ENCODE results near the gene MRNIP. TPM values are rescaled to one million over a fixed set of nuclear protein-coding genes. Genes with fewer than 3 reads are reported as not detected.

MRNIP gene
- polyA plus RNA-seq, 4 donors, result 11.3 to 39.3 (median 20.7) TPM

DNA sequence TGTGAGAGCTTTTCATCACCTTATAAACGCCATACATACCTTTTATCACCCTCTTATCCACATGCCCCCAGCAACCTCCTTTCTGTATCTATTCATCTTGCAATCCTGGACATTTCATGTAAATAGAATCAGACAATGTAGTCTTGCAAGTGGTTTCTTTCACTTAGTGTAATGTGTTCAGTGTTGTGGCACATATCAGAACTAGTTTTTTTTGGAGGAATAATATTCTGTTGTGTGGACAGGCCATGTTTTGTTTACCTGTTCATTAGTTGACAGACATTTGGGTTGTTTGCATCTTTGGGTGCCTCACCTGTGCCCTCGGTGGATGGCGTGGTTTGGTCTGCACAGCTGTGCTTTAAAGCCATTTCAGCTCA, 36.6 kb downstream of the MRNIP start:
- Histone ChIP-seq H3K27ac (ENCODE audit: low read depth in 1 of 3, low read length in 2 of 3) (peak overlapping the region in 2 of 3 donors; percentile 18 to 97), H3K9me3 (ENCODE audit: control insufficient read depth in 2 of 2, insufficient read depth in 1 of 2, low read depth in 1 of 2, low read length in 1 of 2) (no peaks in the 10 kb centered on the region), H3K4me1 (ENCODE audit: control insufficient read depth in 3 of 3, insufficient read depth in 2 of 3, low read depth in 1 of 3, low read length in 2 of 3) (peaks cover 8 to 77% (median 14%) of the 10 kb centered on the region in 3 donors), H3K27me3 (ENCODE audit: control insufficient read depth in 3 of 3, insufficient read depth in 3 of 3, low read length in 3 of 3) (no peaks in the 10 kb centered on the region), H3K36me3 (ENCODE audit: control insufficient read depth in 3 of 3, insufficient read depth in 2 of 3, low read depth in 1 of 3, low read length in 3 of 3) (peaks cover 17 to 53% (median 19%) of the 10 kb centered on the region in 3 donors), H3K4me3 (ENCODE audit: low read depth in 1 of 3, low read length in 3 of 3) (peak overlapping the region in 2 of 3 donors; percentile 86 to 92)
- WGBS, 3 donors, result 17 to 35% (median 21%) methylated on average over 3 of the region's 3 CpGs
- no peak for FAIRE-seq
- DNase-seq, result no peak

- Histone ChIP-seq H3K4me3 (ENCODE audit: low read depth in 1 of 3, low read length in 3 of 3) (peak overlapping the region; percentile 86 to 98 (median 92)), H3K9me3 (ENCODE audit: control insufficient read depth in 2 of 2, insufficient read depth in 1 of 2, low read depth in 1 of 2, low read length in 1 of 2) (no peaks in the 10 kb centered on the region), H3K36me3 (ENCODE audit: control insufficient read depth in 3 of 3, insufficient read depth in 2 of 3, low read depth in 1 of 3, low read length in 3 of 3) (peaks cover 17 to 48% (median 19%) of the 10 kb centered on the region in 3 donors), H3K27me3 (ENCODE audit: control insufficient read depth in 3 of 3, insufficient read depth in 3 of 3, low read length in 3 of 3) (no peaks in the 10 kb centered on the region), H3K27ac (ENCODE audit: low read depth in 1 of 3, low read length in 2 of 3) (peak overlapping the region; percentile 97 to 99 (median 99)), H3K4me1 (ENCODE audit: control insufficient read depth in 3 of 3, insufficient read depth in 2 of 3, low read depth in 1 of 3, low read length in 2 of 3) (peaks cover 8 to 71% (median 14%) of the 10 kb centered on the region in 3 donors)
- 0 to 1% (median 1%) methylated on average over 42 to 54 of the region's 54 CpGs for WGBS, 3 donors
- DNase-seq (peak; percentile 94 to 95), FAIRE-seq (no peak)
These were observed 37.1 kb downstream of the MRNIP start for GRCh38 chr5:179821298-179822058.

- FAIRE-seq, result no peak
- Histone ChIP-seq H3K4me3 (ENCODE audit: low read depth in 1 of 3, low read length in 3 of 3) (peak within 1 kb of the TSS; percentile 86 to 98 (median 92)), H3K36me3 (ENCODE audit: control insufficient read depth in 3 of 3, insufficient read depth in 2 of 3, low read depth in 1 of 3, low read length in 3 of 3) (peaks cover 12 to 41% (median 18%) of the 10 kb centered on the region in 3 donors), H3K9me3 (ENCODE audit: control insufficient read depth in 2 of 2, insufficient read depth in 1 of 2, low read depth in 1 of 2, low read length in 1 of 2) (no peaks in the 10 kb centered on the region), H3K27ac (ENCODE audit: low read depth in 1 of 3, low read length in 2 of 3) (peak within 1 kb of the TSS; percentile 97 to 99 (median 99)), H3K27me3 (ENCODE audit: control insufficient read depth in 3 of 3, insufficient read depth in 3 of 3, low read length in 3 of 3) (no peaks in the 10 kb centered on the region), H3K4me1 (ENCODE audit: control insufficient read depth in 3 of 3, insufficient read depth in 2 of 3, low read depth in 1 of 3, low read length in 2 of 3) (peaks cover 8 to 63% (median 14%) of the 10 kb centered on the region in 3 donors)
- peak; percentile 80 to 94 for DNase-seq
- 0 to 1% (median 0%) methylated on average over 31 to 81 of the region's 81 CpGs for WGBS, 3 donors
These were observed 37.9 kb downstream of the MRNIP start, which contains the start of gene SQSTM1 for GRCh38 chr5:179820483-179821297. SQSTM1 (plus strand) TSS chr5:179820905; CDS start chr5:179820937, 32 bp downstream.

DNA sequence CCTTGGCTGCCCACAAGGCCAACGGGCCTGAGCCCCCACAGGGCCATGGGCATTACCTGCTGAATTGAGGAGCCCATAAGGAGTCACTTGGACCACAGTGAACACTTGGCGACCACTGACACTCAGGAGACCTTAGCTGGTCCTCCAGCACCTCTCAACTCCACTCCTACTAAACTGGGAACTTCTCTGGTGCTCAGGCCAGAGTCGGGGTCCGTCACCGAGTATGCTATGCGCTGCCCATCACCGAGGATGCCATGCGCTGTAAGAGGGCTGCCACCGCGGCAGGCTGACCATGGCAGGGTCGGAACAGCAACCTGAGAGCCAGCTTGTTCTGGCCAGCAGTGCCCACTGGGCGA, 38.5 kb downstream of the MRNIP start:
- Histone ChIP-seq H3K27ac (ENCODE audit: low read depth in 1 of 3, low read length in 2 of 3) (peak overlapping the region; percentile 90 to 97 (median 96)), H3K9me3 (ENCODE audit: control insufficient read depth in 2 of 2, insufficient read depth in 1 of 2, low read depth in 1 of 2, low read length in 1 of 2) (no peaks in the 10 kb centered on the region), H3K27me3 (ENCODE audit: control insufficient read depth in 3 of 3, insufficient read depth in 3 of 3, low read length in 3 of 3) (no peaks in the 10 kb centered on the region), H3K4me1 (ENCODE audit: control insufficient read depth in 3 of 3, insufficient read depth in 2 of 3, low read depth in 1 of 3, low read length in 2 of 3) (peaks cover 8 to 58% (median 10%) of the 10 kb centered on the region in 3 donors), H3K4me3 (ENCODE audit: low read depth in 1 of 3, low read length in 3 of 3) (peak overlapping the region; percentile 86 to 98 (median 92)), H3K36me3 (ENCODE audit: control insufficient read depth in 3 of 3, insufficient read depth in 2 of 3, low read depth in 1 of 3, low read length in 3 of 3) (peaks cover 8 to 41% (median 12%) of the 10 kb centered on the region in 3 donors)
- FAIRE-seq, result no peak
- DNase-seq, result peak in 1 of 2 donors; percentile 50
- WGBS, 3 donors, result 25 to 46% (median 36%) methylated on average over 11 to 12 of the region's 12 CpGs

GRCh38 chr5:179819296-179820126, 39.1 kb downstream of the MRNIP start:
- no peak for FAIRE-seq
- Histone ChIP-seq H3K4me1 (ENCODE audit: control insufficient read depth in 3 of 3, insufficient read depth in 2 of 3, low read depth in 1 of 3, low read length in 2 of 3) (peaks cover 6 to 53% (median 10%) of the 10 kb centered on the region in 3 donors), H3K27me3 (ENCODE audit: control insufficient read depth in 3 of 3, insufficient read depth in 3 of 3, low read length in 3 of 3) (no peaks in the 10 kb centered on the region), H3K4me3 (ENCODE audit: low read depth in 1 of 3, low read length in 3 of 3) (peak overlapping the region in 2 of 3 donors; percentile 9 to 86), H3K9me3 (ENCODE audit: control insufficient read depth in 2 of 2, insufficient read depth in 1 of 2, low read depth in 1 of 2, low read length in 1 of 2) (no peaks in the 10 kb centered on the region), H3K36me3 (ENCODE audit: control insufficient read depth in 3 of 3, insufficient read depth in 2 of 3, low read depth in 1 of 3, low read length in 3 of 3) (peaks cover 8 to 37% (median 8%) of the 10 kb centered on the region in 3 donors), H3K27ac (ENCODE audit: low read depth in 1 of 3, low read length in 2 of 3) (peak overlapping the region; percentile 90 to 97 (median 96))
- WGBS, 3 donors, result 18 to 25% (median 22%) methylated on average over 25 to 26 of the region's 26 CpGs
- DNase-seq, result peak; percentile 54 to 80

DNA sequence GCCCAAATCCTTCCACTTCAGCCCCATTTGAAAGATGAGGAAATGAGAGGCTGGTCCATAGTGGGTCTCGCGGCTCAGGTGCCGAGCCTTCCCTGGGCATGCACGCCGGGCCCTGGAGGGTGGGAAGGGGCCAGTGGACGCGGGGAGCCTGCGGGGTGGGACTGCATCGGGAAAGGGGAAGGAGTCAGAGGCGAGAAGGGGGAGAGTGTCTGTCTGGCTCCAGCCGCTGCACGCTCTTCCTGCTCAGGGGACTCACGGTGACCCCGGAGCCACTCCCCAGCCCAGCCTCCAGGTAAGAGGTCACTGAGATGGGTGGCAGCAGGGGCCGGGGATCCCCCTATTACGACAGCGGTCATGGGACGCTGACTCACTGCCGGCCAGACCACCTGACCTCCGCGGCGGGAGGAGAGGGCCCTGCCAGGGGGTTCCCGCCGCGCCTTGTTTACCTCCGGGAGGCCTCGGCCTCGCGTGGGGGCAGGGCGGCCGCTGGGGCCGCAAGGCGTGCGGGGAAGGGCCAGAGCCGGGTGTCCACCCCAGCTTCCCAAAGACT, 39.8 kb downstream of the MRNIP start:
- 0 to 2% (median 2%) methylated on average over 10 to 35 of the region's 35 CpGs for WGBS, 3 donors
- DNase-seq (peak; percentile 96 to 99), FAIRE-seq (no peak)
- Histone ChIP-seq H3K9me3 (ENCODE audit: control insufficient read depth in 2 of 2, insufficient read depth in 1 of 2, low read depth in 1 of 2, low read length in 1 of 2) (no peaks in the 10 kb centered on the region), H3K4me3 (ENCODE audit: low read depth in 1 of 3, low read length in 3 of 3) (peak overlapping the region; percentile 17 to 35 (median 28)), H3K4me1 (ENCODE audit: control insufficient read depth in 3 of 3, insufficient read depth in 2 of 3, low read depth in 1 of 3, low read length in 2 of 3) (peaks cover 4 to 47% (median 10%) of the 10 kb centered on the region in 3 donors), H3K36me3 (ENCODE audit: control insufficient read depth in 3 of 3, insufficient read depth in 2 of 3, low read depth in 1 of 3, low read length in 3 of 3) (peaks cover 4 to 31% (median 6%) of the 10 kb centered on the region in 3 donors), H3K27ac (ENCODE audit: low read depth in 1 of 3, low read length in 2 of 3) (peak overlapping the region; percentile 90 to 97 (median 96)), H3K27me3 (ENCODE audit: control insufficient read depth in 3 of 3, insufficient read depth in 3 of 3, low read length in 3 of 3) (no peaks in the 10 kb centered on the region)

DNA sequence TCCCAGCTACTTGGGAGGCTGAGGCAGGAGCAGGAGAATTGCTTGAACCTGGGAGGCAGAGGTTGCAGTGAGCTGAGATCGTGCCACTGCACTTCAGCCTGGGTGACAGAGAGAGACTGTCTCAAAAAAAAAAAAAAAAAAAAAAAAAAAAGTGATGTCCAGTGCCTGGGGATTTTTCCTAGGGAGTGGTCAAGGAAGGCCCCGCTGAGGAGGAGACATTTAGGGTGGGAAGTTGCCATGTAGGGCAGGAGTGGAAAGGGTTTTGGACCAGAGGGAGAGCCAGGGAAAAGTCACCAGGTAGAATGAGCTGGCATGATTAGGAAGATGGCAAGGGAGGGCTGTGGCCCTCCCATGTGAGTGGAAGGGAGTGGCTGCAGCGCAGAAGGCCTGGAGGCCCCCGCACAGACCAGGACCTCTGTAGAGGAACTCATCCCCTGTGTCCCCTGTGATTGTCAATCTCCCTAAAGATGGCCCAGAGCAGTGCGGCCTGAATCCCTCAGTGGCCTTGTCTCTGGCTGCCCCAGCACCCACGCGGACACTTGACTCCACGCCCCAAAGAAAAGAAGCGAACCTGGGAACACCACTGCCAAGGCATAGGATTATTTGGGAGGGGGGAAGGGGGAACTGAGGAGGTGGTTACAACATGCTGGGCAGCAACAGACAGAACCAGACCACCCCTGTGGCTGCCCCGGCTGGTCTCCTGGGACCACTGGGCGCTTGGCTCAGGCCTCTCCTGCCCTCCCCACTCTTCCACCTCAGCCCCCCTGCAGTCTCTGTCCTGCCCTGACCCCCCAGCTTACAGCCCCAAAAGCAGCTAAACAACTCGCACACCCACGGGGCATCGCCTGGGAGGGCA, 40.5 kb downstream of the MRNIP start:
- no peak for DNase-seq

More for the DNA sequence above, 40.5 kb downstream of the MRNIP start:
- FAIRE-seq, result no peak
- H3K9me3 ChIP-seq (ENCODE audit: control insufficient read depth in 2 of 2, insufficient read depth in 1 of 2, low read depth in 1 of 2, low read length in 1 of 2), result no peaks in the 10 kb centered on the region
- no peaks in the 10 kb centered on the region for H3K27me3 ChIP-seq (ENCODE audit: control insufficient read depth in 3 of 3, insufficient read depth in 3 of 3, low read length in 3 of 3)
- WGBS, 3 donors, result 54 to 65% (median 58%) methylated on average over 13 to 14 of the region's 14 CpGs
- H3K4me1 ChIP-seq (ENCODE audit: control insufficient read depth in 3 of 3, insufficient read depth in 2 of 3, low read depth in 1 of 3, low read length in 2 of 3), result peaks cover 4 to 42% (median 10%) of the 10 kb centered on the region in 3 donors
- H3K36me3 ChIP-seq (ENCODE audit: control insufficient read depth in 3 of 3, insufficient read depth in 2 of 3, low read depth in 1 of 3, low read length in 3 of 3), result peaks cover 2 to 30% (median 4%) of the 10 kb centered on the region in 3 donors
- H3K27ac ChIP-seq (ENCODE audit: low read depth in 1 of 3, low read length in 2 of 3), result peak overlapping the region; percentile 63 to 97 (median 96)
- H3K4me3 ChIP-seq (ENCODE audit: low read depth in 1 of 3, low read length in 3 of 3), result peak overlapping the region in 2 of 3 donors; percentile 28 to 35

Measured in small intestine (tissue), 7 donors.